ENCODE data around the gene BMP2K.
"Not testable (repeated sequence)": the region's sequence is repeated elsewhere in the genome, so short reads cannot be mapped to it uniquely, and the experiment has no call there.

The BMP2K gene

DNA sequence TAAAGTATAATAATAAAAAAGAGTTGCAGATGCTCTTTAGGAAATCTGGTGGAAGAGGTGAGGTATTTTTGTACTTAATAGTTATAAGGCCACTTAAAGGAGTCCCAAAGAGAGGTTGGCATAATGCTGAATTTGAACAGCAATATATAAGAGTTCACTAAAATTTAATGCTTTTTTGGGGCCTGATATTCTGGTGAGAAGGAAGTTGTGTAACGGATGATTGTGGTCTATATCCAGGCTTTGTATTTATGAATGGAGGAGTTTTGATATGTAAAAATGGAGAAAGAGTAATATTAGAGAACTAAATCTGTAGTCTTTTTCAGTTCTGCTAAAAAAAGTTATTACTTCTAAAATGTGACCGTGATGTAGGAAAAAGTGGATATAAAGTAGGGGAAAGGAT lies 20.4 kb downstream of the BMP2K start:
- no peak for DNase-seq

DNA sequence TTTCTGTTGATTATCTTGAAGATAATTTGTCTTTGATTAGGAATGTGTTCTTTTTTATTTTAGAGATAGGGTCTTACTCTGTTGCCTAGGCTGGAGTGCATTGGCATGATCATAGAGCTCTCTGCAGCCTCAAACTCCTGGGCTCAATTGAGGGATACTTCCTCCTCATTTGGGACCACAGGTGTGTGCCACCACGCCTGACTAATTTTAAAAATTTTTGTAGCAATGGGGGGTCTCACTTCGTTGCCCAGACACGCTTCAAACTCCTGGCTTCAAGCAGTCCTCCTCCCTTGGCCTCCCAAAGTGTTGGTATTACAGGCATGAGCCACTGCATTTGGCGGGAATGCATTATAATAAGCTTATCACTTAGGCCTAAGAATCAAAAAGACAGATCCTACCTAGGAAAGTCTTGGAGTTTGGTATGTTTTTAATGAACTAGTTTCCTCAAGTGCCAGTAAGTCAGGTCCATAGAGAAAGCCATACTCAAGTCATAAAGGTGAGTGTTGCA lies 21.7 kb downstream of the BMP2K start:
- no peak for DNase-seq

DNA sequence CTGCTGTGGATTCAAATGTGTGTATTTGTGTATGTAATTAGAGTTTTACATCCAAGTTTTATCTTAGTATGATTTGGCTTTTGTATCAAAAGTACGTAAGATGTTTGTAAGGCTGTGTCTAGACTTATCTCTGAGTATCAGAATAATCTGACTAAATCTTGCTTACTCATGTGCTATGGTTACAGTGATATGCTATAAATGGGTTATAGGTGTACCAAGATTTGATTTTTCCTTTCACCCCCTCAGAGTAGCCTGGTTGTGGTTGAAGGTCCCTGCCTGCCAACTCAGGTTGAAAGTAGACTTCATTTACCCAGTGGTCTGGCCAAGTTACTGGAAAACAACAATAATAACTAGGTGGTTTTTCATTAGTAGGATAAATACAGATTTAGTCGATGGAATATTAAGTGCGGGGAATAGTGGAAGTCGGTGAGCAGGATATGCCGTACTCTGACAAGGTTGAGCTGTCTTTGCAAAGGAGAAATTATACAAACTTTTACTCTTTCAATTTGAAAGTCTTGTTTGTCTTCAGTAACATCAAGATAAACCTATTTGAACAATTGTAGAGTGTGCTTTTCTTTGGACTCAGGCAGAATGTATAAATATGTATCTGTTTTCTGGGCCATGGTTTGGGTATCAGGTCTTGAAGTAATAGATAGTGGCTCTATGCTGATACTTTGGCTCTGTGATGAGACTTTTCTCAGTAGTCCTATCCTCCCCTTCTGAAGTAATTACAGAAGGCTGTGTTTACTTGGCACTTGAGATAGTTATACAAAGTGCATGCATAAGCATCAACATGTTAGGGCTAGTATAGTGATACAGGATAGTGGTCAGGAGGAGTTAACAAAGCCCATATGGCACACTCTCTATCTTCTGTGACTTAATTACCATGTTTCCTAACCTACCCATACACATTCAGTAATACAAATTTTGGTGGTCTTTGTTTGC lies 23.7 kb downstream of the BMP2K start:
- no peak for DNase-seq

DNA sequence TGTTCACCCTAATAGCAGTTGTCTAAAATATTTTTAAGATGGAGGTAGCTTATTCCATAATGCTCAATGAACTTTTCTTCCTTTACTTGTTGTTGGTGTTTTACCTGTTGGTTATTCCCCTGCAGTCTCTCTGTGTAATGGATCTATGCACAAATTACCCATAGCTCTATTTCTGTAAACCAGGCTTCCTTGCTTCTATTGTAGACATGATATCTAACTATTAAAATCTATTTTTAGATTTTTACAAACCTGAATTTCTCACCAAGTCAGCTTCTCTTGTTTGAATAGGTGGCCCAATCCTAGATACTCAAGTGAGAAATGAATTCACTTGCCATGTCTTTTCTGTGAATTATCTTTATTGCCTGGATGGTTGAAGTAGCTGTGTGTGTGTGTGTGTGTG lies 24.8 kb downstream of the BMP2K start:
- DNase-seq: no peak

DNA sequence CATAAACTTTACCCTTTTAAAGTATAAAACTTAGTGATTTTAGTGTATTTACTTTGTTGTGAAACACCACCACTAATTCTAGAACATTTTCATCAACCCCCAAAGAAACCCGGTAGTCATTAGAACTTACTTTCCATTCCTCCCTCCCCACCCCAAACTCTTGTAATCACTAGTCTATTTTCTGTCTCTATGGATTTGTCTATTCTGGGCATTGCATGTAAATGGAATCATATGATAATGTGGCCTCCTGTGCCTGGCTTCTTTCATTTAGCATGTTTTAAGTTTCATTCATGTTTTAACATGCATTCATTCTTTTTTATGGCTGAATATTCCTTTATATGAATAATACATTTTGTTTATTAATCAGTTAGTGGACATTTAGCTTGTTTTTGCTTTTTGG lies 27.8 kb downstream of the BMP2K start:
- no peak for DNase-seq

DNA sequence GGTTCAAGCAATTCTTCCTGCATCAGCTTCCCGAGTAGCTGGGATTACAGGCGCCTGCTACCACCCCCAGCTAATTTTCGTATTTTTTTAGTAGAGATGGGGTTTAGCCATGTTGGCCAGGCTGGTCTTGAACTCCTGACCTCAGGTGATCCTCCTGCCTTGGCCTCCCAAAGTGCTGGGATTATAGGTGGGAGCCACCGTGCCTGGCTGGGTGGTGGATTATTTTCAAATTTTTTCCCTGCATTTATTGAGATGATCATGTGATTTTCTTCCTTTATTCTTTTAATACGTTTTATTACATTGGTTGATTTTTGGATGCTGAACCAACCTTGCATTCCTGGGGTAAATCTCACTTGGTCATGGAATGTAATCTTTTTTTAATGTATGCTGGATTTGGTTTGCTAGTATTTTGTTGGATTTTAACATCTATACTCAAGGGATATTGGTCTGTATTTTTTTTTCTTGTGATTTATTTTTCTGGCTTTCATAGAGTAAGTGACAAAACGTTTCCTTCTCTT lies 30.9 kb downstream of the BMP2K start:
- no peak for DNase-seq

DNA sequence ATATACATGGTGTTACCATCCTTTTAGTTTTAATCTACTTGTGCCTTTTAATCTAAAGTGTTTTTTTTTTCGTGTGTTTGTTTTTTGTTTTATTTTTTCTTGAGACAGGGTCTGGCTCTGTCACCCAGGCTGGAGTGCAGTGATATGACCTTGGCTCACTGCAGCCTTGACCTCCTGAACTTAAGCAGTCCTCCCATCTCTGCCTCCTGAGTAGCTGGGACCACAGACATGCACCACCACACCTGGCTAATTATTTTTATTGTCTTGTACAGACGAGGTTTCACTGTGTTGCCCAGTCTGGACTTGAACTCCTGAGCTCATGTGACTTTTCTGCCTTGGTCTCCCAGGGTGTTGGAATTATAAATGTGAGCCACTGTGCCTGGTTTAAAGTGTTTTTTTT lies 33.1 kb downstream of the BMP2K start:
- DNase-seq: no peak

DNA sequence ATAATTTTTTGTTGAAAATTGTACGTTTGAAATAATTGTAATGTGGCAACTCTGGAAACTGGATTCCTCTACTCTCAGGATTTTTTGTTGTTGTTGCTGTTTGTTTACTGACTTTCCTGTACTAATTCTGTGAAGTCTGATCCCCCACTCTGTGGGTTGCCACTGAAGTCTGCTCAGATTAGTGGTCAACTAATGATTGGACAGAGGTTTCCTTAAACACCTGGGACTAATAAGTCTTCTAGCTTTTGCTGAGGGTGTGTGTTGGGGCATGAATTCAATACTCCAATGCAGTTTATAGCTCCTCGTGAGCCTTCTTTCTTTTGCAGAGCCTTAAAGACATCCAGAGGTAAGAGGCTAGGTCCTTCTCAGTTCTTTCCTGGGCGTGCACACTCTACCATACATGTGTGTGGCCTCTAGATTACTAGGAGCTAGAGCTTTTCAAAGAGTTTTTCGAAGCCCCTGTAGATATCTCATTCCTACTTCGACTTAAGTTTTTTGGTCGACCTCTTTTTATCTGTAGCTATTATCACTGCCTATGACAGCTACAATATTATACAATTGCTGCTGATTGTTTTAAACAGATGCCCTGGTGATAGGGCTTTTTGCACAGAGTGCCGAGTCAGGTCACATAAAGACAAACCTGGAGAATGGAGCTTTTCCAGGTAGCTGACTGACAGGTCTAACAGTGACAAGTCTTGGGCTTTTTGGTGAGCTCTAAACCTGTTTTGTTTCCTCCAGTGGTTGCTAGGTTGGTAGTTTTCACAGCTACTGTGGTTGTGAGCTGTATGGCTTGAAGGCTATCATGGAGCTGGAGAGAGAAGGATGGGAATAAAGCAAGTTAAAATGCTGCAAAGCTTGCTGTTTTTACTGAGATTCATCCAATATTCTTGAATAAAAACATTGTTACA lies 34.0 kb downstream of the BMP2K start:
- DNase-seq: no peak

DNA sequence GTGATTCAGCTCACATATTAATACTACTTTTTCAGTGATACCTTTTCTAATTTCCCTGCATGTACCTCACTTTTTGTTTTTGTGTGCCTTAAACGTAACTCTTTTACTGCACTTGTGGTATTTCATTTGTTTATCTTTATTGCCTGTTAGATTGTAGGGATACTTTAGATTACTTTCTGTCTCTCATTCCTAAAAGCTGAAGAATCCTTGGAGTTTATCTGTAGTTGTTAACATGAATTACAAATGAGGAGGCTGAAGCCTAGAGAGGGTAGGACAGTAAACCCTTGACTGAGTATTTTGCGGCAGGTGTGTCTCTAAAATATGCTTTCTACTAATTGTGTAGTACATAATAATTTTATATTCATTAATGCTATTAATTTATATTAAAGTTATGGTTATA lies 34.9 kb downstream of the BMP2K start:
- no peak for DNase-seq

DNA sequence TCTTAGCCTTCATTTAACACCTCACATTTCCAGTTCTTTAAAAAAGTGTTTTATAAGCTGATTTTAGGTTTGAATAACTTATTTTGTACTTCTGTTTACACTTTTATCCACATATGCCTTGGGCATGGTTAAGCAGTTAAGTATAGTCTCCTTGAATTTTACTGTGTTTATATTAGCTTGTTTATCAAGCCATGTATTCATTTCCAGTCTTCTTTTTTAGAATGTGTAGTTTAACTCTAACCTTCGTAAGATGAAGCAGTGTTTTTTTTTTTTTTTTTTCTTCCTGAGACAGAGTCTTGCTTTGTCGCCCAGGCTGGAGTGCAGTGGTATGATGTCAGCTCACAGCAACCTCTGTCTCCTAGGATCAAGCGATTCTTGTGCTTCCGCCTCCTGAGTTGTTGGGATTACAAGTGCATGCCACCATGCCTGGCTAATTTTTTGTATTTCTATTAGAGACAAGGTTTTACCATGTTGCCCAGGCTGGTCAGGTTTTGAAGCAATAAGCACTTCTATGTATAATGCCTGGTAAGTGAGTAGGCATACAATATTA lies 42.5 kb downstream of the BMP2K start:
- DNase-seq: no peak

DNA sequence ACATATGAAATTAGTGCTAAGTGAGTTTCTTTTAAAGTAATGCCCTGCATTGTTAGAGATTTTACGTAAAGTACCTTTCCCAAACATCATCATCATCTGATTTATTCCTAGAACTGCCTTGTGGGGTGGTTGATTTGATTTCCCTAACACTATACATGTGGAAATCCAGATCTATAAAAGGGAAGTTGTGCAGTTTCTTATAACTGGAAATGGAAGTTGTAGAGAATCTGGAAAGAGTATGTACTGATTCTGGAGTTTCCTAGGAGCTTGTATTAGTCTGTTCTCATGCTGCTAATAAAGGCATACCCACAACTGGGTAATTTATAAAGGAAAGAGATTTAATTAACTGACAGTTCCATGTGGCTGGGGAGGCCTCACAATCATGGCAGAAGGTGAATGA lies 47.9 kb downstream of the BMP2K start:
- DNase-seq: no peak

DNA sequence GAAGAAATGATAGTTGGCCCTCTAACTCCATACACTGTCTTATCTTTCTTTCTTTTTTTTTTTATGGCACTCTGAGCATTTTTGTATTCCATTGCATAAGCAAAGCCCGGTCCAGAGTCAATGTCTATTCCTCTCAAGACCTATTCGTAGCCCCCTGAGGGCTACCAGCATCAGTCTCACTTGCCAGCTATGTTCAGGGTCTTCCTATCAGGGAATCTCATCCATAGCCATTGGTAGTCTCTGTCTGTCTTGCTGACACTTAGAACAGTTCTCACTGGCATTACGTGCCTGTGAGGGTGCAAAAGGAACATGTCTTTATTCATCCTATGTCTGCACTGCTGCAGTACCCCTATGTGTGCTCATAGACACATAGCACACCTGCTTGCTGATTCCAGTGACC lies 51.0 kb downstream of the BMP2K start:
- DNase-seq: no peak

DNA sequence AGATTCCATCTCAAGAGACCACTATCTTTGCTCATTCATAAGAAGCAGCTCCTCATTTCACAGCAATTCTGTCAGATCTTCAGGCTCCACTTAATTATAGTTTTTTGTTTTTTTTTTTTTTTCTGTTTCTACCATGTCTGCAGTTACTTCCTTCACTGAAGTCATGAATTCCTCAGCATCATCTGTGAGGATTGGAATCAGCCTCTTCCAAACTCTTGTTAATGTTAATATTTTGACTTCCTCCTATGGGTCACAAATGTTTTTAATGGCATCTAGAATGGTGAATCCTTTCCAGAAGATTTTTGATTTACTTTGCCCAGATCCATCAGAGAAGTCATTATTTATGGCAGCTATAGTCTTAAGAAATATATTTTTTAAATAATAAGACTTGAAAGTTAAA lies 53.1 kb downstream of the BMP2K start:
- DNase-seq: no peak

DNA sequence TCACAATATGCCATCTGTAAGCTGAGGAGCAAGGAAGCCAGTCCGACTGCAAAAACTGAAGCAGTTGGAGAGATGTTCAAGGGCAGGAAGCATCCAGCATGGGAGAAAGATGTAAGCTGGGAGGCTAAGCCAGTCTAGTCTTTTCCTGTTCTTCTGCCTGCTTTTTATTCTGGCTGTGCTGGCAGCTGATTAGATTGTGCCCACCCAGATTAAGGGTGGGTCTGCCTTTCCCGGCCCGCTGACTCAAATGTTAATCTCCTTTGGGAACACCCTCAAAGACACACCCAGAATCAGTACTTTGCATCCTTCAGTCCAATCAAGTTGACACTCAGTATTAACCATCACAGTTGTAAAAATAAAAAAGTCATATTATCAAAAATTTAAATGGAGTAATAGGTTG lies 63.5 kb downstream of the BMP2K start:
- not testable (repeated sequence) for DNase-seq

DNA sequence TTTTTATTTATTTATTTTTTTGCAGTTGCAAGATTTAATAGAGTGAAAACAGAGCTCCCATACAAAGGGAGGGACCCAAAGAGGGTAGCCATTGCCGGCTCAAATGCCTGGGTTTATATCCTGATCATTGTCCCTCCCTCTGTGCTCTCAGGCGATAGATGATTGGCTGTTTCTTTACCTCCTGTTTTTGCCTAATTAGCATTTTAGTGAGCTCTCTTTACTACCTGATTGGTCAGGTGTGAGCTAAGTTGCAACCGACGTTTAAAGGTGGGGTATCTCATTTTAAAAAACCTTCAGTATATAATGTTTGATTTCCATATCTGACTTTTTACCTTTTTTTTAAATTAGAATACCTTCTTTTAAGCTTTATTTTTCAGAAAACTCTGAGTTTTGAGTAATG lies 64.1 kb downstream of the BMP2K start:
- DNase-seq: not testable (repeated sequence)

DNA sequence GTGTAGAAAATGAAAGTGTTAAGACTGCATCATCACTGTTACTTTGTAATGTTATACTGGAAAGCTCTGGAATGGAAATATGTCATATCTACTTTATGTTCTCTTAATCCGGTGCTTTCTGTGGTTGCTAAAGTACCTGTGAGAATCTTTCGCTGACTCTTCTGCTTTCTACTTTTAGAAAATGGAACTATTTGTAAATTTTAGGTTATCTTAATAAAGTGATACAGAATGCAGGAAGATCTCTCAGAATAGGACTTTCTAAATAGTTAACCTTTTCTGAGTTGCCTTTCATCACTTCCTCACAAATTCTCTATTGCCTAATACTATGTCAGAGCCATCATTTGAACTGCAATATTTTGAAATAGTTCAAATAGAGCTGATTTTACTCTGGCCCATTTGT lies 69.3 kb downstream of the BMP2K start:
- no peak for DNase-seq

DNA sequence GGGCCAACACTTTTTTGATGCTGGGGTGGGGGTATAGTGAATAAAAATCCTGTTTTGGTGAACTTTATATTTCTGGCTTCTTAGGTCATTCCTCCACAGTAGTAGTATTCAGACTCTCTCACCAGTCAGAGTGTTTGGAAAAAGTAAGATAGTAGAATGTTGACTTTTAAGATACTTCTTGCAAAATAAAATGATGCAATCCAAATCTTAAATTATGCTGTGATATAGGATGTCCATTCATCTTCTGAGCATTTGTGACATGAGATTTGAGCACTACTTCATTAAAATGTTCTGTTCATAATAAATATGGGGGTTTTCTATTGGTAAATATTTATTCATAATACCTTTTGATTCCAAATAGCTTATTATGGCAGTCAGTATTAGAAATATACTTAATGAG lies 70.1 kb downstream of the BMP2K start:
- DNase-seq: no peak

DNA sequence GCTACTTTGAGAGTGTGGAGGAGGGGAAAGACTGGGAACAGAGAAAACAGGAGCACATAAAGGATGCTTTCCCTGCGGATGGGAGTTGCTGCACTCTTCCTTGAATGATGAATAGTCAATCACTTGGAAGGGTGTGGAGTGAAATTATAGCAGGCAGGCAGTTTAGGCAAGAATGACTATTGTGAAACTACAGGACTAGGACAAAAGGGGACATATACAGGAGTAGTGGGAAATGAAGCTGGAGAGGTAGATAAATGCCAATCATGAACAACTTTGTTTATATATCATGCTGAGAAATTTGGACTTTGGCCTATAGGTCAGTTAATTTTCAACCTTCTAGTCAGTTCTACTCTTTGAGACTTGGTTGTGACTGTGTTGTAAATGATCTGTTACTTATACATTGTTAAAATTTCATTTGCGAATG lies 86.2 kb downstream of the BMP2K start:
- no peak for DNase-seq

DNA sequence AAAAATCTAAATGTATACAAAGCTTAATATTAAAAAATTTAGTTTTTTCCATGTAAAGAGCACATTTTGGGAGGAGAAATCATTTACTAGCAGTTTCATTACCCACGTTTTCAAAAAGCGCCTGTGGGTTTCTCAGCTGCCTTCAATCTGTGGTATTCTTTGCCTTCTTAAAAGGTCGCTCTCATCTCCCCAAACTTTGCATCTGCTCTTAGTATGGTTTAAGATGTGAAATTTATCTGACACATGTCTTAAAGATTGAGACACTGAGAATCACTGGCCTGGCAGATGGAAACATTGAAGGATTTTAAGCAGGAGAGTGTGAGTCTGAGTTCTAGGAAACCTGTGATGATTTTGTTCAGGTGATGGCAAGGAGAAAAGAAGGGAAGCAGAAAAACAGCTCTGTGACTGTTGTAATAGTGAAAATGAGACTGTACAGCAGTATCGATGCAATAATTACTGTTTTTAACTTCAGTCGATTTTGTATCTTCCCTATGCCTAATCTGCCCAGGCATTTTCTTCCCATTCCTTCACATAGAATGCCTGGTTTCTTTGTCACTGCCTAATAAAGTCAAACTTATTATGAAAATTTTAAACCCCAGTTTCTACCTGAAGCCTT lies 87.2 kb downstream of the BMP2K start:
- DNase-seq: no peak

DNA sequence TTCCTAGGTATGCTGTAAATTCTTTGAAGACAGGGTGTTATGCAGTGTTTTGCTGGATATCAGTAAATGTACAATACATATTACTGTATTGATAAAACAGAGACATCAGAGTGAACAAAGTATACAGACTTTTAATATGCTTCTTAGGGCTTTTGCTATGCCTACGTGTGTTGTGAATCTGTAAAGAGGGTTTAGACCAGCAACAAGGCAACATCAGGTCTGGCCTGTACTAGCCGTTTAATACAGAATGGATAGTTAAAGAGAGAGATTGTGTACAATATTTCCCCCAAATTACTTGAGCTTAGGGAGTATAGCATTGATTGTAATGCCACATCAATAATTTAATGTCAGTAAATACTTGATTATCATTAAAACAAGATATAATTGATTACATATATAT lies 87.8 kb downstream of the BMP2K start:
- no peak for DNase-seq

DNA sequence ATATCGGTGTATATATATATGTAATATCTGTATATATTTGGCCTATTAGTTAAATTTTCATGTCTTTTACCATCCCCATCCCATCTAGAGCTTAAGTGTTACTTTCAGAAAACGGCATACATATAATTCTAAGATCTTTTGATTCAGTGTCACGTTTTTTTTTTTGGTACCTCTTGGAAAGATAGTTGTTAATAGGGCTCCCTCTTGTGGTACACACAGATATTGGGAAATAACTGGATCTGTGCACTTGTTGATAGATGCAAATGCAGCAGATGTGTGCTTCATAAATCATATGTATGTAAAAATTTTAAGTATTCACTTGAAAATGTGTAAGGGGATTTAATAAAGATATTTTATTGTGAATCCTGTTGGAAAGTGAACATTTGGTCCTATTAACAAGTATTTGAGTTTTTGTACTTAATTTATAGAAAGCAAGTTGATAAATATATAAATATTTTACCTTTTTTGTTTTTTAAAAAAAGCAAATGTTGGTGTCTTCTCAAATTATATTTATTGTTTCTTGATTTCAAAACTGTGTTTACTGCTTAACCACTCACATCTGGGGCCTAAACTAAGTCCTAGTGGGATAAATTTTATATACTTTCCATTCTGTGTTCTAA lies 88.4 kb downstream of the BMP2K start:
- DNase-seq: peak; percentile 23

DNA sequence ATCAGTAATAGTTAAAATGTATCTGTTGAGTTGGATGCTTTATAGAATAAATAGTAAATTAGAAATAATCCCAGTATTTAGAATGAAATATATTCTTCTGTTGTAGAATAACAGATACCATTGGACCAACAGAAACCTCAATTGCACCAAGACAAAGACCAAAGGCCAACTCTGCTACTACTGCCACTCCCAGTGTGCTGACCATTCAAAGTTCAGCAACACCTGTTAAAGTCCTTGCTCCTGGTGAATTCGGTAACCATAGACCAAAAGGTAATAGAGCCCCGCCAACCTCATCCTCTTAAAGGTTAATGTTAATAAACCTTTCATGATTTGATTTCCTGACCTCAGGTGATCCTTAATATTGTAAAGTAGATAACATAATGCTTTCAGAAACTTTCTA lies 89.3 kb downstream of the BMP2K start:
- DNase-seq: no peak
